WTC11 (cell line): ENCODE data around the gene S100A8.

Experiments
- CREB1 ChIP-seq: sonication (generic); formaldehyde crosslinking; IDR thresholded peaks from 2 replicates; pipeline ENCODE4 v1.8.0; 2023; ENCODE audit warnings: mild to moderate bottlenecking, missing genetic modification reagents
- CTCF ChIP-seq: fragments of 200-600 bp; IDR thresholded peaks from 2 replicates; pipeline ENCODE4 v1.8.0; 2022; ENCODE audit warnings: antibody characterized with exemption
- E2F1 ChIP-seq: sonication (generic); formaldehyde crosslinking; IDR thresholded peaks from 2 replicates; pipeline ENCODE4 v1.8.0; 2022; ENCODE audit warnings: mild to moderate bottlenecking, missing genetic modification reagents
- E2F4 ChIP-seq: sonication (generic); formaldehyde crosslinking; IDR thresholded peaks from 2 replicates; pipeline ENCODE4 v1.8.1; 2022; ENCODE audit warnings: low read depth, mild to moderate bottlenecking, moderate library complexity, missing genetic modification reagents, borderline replicate concordance
- ELF4 ChIP-seq: sonication (generic); formaldehyde crosslinking; IDR thresholded peaks from 2 replicates; pipeline ENCODE4 v1.8.1; 2022; ENCODE audit warnings: low read depth, mild to moderate bottlenecking, moderate library complexity, missing genetic modification reagents
- IRF2 ChIP-seq: sonication (generic); formaldehyde crosslinking; IDR thresholded peaks from 2 replicates; pipeline ENCODE4 v1.8.0; 2022; ENCODE audit warnings: low read depth, missing genetic modification reagents, borderline replicate concordance
- KAT7 ChIP-seq: sonication (generic); formaldehyde crosslinking; IDR thresholded peaks from 2 replicates; pipeline ENCODE4 v1.8.1; 2023; ENCODE audit warnings: missing genetic modification reagents, mild to moderate bottlenecking, borderline replicate concordance
- SMAD4 ChIP-seq: sonication (generic); formaldehyde crosslinking; IDR thresholded peaks from 2 replicates; pipeline ENCODE4 v1.8.0; 2022; ENCODE audit warnings: mild to moderate bottlenecking, missing genetic modification reagents
- ZBTB21 ChIP-seq: sonication (generic); formaldehyde crosslinking; IDR thresholded peaks from 2 replicates; pipeline ENCODE4 v1.8.1; 2023; ENCODE audit warnings: mild to moderate bottlenecking, missing genetic modification reagents, borderline replicate concordance
- ZNF416 ChIP-seq: fragments of 250-450 bp; sonication (Bioruptor Pico); IDR thresholded peaks from 2 replicates; pipeline ENCODE4 v1.9.0; 2021; ENCODE audit warnings: mild to moderate bottlenecking, inconsistent platforms
- TF ChIP-seq, protein P1 (sequence below): sonication (generic); formaldehyde crosslinking; IDR thresholded peaks from 2 replicates; pipeline ENCODE4 v1.8.0; 2022; ENCODE audit warnings: mild to moderate bottlenecking, missing genetic modification reagents

DNA sequence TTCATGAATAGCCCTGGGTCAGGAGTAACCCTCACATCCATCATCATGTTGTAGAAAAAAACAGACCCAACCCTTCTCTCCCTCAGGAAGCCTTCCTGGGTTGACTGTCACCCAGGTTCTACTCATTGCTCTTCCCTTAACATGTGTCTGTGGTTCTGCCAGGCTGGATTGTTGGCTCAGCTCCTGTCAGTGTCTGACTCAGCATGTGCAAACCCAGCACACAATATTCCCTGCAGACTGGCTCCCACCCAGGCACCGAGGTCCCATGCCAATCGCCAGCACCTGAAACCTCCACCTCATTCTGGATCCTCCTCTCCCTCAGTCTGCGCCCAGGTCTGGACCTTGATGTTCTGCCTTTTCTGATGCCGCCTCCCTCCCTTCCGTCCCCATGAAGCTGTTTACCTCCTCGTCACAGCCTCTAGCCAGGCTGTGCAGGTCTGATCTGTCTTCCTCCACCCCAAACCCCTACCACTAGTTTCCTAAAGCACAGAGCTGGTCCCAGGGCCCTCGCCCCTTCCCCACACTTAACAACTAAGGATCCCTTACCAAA lies 4.3 kb upstream of the S100A8 start:
- TF ChIP-seq ZBTB21 (no peak), ELF4 (CRISPR knock-in tag) (no peak), IRF2 (CRISPR knock-in tag) (no peak), CTCF (no peak), E2F1 (CRISPR knock-in tag) (no peak), CREB1 (CRISPR knock-in tag) (no peak), E2F4 (CRISPR knock-in tag) (no peak), SMAD4 (CRISPR knock-in tag) (no peak), ZNF416 (CRISPR knock-in tag) (no peak), KAT7 (CRISPR knock-in tag) (no peak)
- TF ChIP-seq, protein P1, sequence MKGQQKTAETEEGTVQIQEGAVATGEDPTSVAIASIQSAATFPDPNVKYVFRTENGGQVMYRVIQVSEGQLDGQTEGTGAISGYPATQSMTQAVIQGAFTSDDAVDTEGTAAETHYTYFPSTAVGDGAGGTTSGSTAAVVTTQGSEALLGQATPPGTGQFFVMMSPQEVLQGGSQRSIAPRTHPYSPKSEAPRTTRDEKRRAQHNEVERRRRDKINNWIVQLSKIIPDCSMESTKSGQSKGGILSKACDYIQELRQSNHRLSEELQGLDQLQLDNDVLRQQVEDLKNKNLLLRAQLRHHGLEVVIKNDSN (CRISPR knock-in tag) = no peak
